ENCODE results near the gene SNED1.

The SNED1 gene

GRCh38 chr2:240981280-240981679 is 17.1 kb upstream of the SNED1 start:
- H3K27ac ChIP-seq (ENCODE audit: low read depth, low read length) = no peak overlapping the region
- H3K4me3 ChIP-seq (ENCODE audit: low read depth, low read length) = no peak overlapping the region
- H2AFZ ChIP-seq (ENCODE audit: low read length, unreplicated experiment) = no peak overlapping the region
- no peaks in the 10 kb centered on the region for H3K27me3 ChIP-seq (ENCODE audit: insufficient read depth, low read length)
- H3K4me1 ChIP-seq (ENCODE audit: control insufficient read depth, insufficient read depth, low read length, unreplicated experiment) = peaks cover 10% of the 10 kb centered on the region
- no peaks in the 10 kb centered on the region for H3K36me3 ChIP-seq (ENCODE audit: insufficient read depth, low read length)
- no peaks in the 10 kb centered on the region for H3K79me2 ChIP-seq (ENCODE audit: control insufficient read depth, insufficient read depth, low read length, unreplicated experiment)

GRCh38 chr2:240981871-240982800 is 16.3 kb upstream of the SNED1 start:
- Histone ChIP-seq H3K36me3 (ENCODE audit: insufficient read depth, low read length) (no peaks in the 10 kb centered on the region), H3K79me2 (ENCODE audit: control insufficient read depth, insufficient read depth, low read length, unreplicated experiment) (no peaks in the 10 kb centered on the region), H2AFZ (ENCODE audit: low read length, unreplicated experiment) (no peak overlapping the region), H3K27me3 (ENCODE audit: insufficient read depth, low read length) (no peaks in the 10 kb centered on the region), H3K4me3 (ENCODE audit: low read depth, low read length) (no peak overlapping the region), H3K27ac (ENCODE audit: low read depth, low read length) (no peak overlapping the region), H3K4me1 (ENCODE audit: control insufficient read depth, insufficient read depth, low read length, unreplicated experiment) (peaks cover 16% of the 10 kb centered on the region)

GRCh38 chr2:240982821-240983281 is 15.6 kb upstream of the SNED1 start:
- no peaks in the 10 kb centered on the region for H3K79me2 ChIP-seq (ENCODE audit: control insufficient read depth, insufficient read depth, low read length, unreplicated experiment)
- H3K27me3 ChIP-seq (ENCODE audit: insufficient read depth, low read length) = no peaks in the 10 kb centered on the region
- H3K27ac ChIP-seq (ENCODE audit: low read depth, low read length) = no peak overlapping the region
- peaks cover 22% of the 10 kb centered on the region for H3K4me1 ChIP-seq (ENCODE audit: control insufficient read depth, insufficient read depth, low read length, unreplicated experiment)
- no peak overlapping the region for H2AFZ ChIP-seq (ENCODE audit: low read length, unreplicated experiment)
- H3K4me3 ChIP-seq (ENCODE audit: low read depth, low read length) = no peak overlapping the region
- H3K36me3 ChIP-seq (ENCODE audit: insufficient read depth, low read length) = no peaks in the 10 kb centered on the region

- Histone ChIP-seq H2AFZ (ENCODE audit: low read length, unreplicated experiment) (no peak overlapping the region), H3K4me3 (ENCODE audit: low read depth, low read length) (no peak overlapping the region), H3K4me1 (ENCODE audit: control insufficient read depth, insufficient read depth, low read length, unreplicated experiment) (peaks cover 22% of the 10 kb centered on the region), H3K27ac (ENCODE audit: low read depth, low read length) (no peak overlapping the region), H3K36me3 (ENCODE audit: insufficient read depth, low read length) (peaks cover 6% of the 10 kb centered on the region; the same call in 1 of the 2 replicates), H3K79me2 (ENCODE audit: control insufficient read depth, insufficient read depth, low read length, unreplicated experiment) (no peaks in the 10 kb centered on the region), H3K27me3 (ENCODE audit: insufficient read depth, low read length) (no peaks in the 10 kb centered on the region)
Observed at GRCh38 chr2:240983361-240983995, 14.9 kb upstream of the SNED1 start.

- Histone ChIP-seq H3K36me3 (ENCODE audit: insufficient read depth, low read length) (peaks cover 8% of the 10 kb centered on the region; the same call in 1 of the 2 replicates), H3K79me2 (ENCODE audit: control insufficient read depth, insufficient read depth, low read length, unreplicated experiment) (no peaks in the 10 kb centered on the region), H3K4me1 (ENCODE audit: control insufficient read depth, insufficient read depth, low read length, unreplicated experiment) (peaks cover 22% of the 10 kb centered on the region), H3K27me3 (ENCODE audit: insufficient read depth, low read length) (no peaks in the 10 kb centered on the region), H3K27ac (ENCODE audit: low read depth, low read length) (no peak overlapping the region), H3K4me3 (ENCODE audit: low read depth, low read length) (no peak overlapping the region), H2AFZ (ENCODE audit: low read length, unreplicated experiment) (no peak overlapping the region)
Observed at GRCh38 chr2:240983996-240984498, 14.4 kb upstream of the SNED1 start.

GRCh38 chr2:240985881-240986786 is 12.3 kb upstream of the SNED1 start:
- Histone ChIP-seq H3K27ac (ENCODE audit: low read depth, low read length) (no peak overlapping the region), H3K4me1 (ENCODE audit: control insufficient read depth, insufficient read depth, low read length, unreplicated experiment) (peaks cover 23% of the 10 kb centered on the region), H2AFZ (ENCODE audit: low read length, unreplicated experiment) (no peak overlapping the region), H3K79me2 (ENCODE audit: control insufficient read depth, insufficient read depth, low read length, unreplicated experiment) (no peaks in the 10 kb centered on the region), H3K4me3 (ENCODE audit: low read depth, low read length) (no peak overlapping the region), H3K36me3 (ENCODE audit: insufficient read depth, low read length) (peaks cover 8% of the 10 kb centered on the region; the same call in 1 of the 2 replicates), H3K27me3 (ENCODE audit: insufficient read depth, low read length) (no peaks in the 10 kb centered on the region)

- H3K27ac ChIP-seq (ENCODE audit: low read depth, low read length) = no peak overlapping the region
- peaks cover 8% of the 10 kb centered on the region; the same call in 1 of the 2 replicates for H3K36me3 ChIP-seq (ENCODE audit: insufficient read depth, low read length)
- no peak overlapping the region for H3K4me3 ChIP-seq (ENCODE audit: low read depth, low read length)
- H3K27me3 ChIP-seq (ENCODE audit: insufficient read depth, low read length) = no peaks in the 10 kb centered on the region
- peaks cover 22% of the 10 kb centered on the region for H3K4me1 ChIP-seq (ENCODE audit: control insufficient read depth, insufficient read depth, low read length, unreplicated experiment)
- no peaks in the 10 kb centered on the region for H3K79me2 ChIP-seq (ENCODE audit: control insufficient read depth, insufficient read depth, low read length, unreplicated experiment)
- no peak overlapping the region for H2AFZ ChIP-seq (ENCODE audit: low read length, unreplicated experiment)
Observed at GRCh38 chr2:240986787-240987411, 11.5 kb upstream of the SNED1 start.

- Histone ChIP-seq H3K79me2 (ENCODE audit: control insufficient read depth, insufficient read depth, low read length, unreplicated experiment) (no peaks in the 10 kb centered on the region), H3K27ac (ENCODE audit: low read depth, low read length) (no peak overlapping the region)
Observed at GRCh38 chr2:240987588-240987987, 10.8 kb upstream of the SNED1 start.

GRCh38 chr2:240988146-240988545 is 10.3 kb upstream of the SNED1 start:
- H3K36me3 ChIP-seq (ENCODE audit: insufficient read depth, low read length) = peaks cover 8% of the 10 kb centered on the region; the same call in 1 of the 2 replicates
- H3K4me1 ChIP-seq (ENCODE audit: control insufficient read depth, insufficient read depth, low read length, unreplicated experiment) = peaks cover 26% of the 10 kb centered on the region
- no peak overlapping the region for H3K4me3 ChIP-seq (ENCODE audit: low read depth, low read length)
- H3K79me2 ChIP-seq (ENCODE audit: control insufficient read depth, insufficient read depth, low read length, unreplicated experiment) = no peaks in the 10 kb centered on the region
- no peak overlapping the region for H3K27ac ChIP-seq (ENCODE audit: low read depth, low read length)
- no peaks in the 10 kb centered on the region for H3K27me3 ChIP-seq (ENCODE audit: insufficient read depth, low read length)
- no peak overlapping the region for H2AFZ ChIP-seq (ENCODE audit: low read length, unreplicated experiment)

More at GRCh38 chr2:240987588-240987987, 10.8 kb upstream of the SNED1 start:
- Histone ChIP-seq H3K36me3 (ENCODE audit: insufficient read depth, low read length) (peaks cover 8% of the 10 kb centered on the region; the same call in 1 of the 2 replicates), H3K27me3 (ENCODE audit: insufficient read depth, low read length) (no peaks in the 10 kb centered on the region), H3K4me3 (ENCODE audit: low read depth, low read length) (no peak overlapping the region), H3K4me1 (ENCODE audit: control insufficient read depth, insufficient read depth, low read length, unreplicated experiment) (peaks cover 26% of the 10 kb centered on the region), H2AFZ (ENCODE audit: low read length, unreplicated experiment) (no peak overlapping the region)

All from ACC112 (cell line).